Fibroblast of the conjunctiva (primary cell): ENCODE data around the gene SLC25A10.

Experiments
- DNase-seq: peaks from one replicate; pipeline ENCODE4 v3.0.0-alpha.2; 2010; ENCODE audit warnings: low read depth

SLC25A10 gene

DNA sequence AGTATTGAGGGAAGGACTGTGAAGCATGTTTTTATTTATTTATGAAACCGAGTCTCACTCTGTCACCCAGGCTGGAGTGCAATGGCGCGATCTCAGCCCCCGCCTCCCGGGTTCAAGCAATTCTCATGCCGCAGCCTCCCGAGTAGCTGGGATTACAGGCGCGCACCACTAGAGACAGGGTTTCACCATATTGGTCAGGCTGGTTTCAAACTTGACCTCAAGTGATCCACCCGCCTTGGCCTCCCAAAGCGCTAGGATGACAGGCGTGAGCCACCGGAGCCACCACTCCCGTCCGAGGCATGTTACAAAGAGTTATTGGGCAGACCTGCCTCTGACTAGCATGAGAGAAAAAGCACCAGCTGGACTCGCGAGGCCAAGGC lies 5.9 kb upstream of the SLC25A10 start:
- no peak for DNase-seq

DNA sequence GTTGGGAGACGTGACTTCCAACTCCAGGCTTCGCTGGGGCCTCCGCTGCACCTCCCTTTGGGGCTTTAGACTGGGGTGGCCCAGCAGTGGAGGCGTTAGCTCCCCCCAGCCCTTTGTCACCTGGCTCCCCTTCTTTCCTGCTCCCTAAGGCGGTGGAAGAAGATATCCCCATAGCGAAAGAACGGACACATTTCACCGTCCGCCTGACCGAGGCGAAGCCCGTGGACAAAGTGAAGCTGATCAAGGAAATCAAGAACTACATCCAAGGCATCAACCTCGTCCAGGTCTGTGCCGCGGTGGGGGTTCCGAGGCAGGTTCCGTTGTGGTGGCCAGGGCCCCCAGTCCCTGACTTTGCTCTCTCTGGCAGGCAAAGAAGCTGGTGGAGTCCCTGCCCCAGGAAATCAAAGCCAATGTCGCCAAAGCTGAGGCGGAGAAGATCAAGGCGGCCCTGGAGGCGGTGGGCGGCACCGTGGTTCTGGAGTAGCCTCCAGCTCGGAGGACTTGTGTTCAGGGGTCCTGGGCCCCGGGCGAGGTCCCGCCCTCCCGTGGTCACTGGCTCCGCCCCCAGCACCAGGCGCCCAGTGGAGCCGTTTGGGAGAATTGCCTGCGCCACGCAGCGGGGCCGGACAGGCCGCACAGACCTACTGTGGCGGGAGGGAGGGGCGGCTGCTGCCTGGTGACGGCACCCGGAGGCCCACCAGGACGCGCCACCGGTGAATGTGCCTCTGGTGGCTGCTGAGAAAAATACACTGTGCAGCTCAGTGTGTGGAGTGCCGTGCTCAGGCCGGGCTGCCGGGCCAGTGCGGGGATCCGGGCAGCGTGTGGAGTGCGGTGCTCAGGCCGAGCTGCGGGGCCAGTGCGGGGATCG lies 5.1 kb upstream of the SLC25A10 start:
- DNase-seq = no peak

DNA sequence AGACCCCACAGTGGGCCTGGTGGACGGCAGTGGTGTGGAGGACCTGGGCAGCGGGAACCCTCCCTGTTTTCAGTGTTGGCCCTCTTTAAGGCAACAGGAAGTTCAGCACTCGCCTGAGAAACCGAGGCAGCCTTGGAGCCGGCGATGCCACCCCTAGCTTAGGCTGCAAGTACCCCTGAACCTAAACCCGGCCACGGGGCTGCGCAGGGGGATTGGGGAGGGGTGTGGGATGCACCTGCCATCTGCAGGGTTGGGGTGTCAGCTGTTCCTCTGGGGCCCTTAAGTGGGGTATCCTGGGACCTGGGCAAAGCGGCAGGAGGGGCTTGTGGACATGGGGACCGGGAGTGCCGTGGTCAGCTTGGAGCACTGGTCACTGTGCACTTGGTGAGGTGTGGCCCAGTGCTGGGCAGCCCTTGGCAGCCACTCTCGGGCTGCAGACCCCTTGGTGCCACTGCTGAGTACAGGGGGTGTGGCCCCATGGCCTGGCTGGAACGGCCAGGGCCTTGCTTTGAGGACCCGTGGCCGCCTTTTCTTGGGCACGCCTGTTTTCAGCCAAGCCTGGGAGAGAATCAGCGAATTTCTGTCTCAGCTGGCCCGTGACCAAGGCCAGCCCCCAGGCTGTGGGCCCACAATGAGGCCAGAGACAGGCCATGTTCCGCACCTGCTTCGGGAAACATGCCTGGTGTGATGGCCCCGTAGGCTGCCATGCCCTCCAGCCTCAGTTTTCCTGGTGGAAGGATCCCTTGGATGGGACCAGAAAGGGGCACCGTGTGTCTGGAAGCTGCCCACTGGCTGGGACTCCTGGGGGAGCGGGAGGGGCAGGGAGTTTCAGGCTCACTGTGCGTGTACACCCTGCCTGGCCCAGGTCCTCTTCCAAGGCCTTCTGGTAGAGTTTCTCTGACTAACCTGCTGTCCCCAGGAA lies 4.1 kb upstream of the SLC25A10 start:
- DNase-seq = no peak

DNA sequence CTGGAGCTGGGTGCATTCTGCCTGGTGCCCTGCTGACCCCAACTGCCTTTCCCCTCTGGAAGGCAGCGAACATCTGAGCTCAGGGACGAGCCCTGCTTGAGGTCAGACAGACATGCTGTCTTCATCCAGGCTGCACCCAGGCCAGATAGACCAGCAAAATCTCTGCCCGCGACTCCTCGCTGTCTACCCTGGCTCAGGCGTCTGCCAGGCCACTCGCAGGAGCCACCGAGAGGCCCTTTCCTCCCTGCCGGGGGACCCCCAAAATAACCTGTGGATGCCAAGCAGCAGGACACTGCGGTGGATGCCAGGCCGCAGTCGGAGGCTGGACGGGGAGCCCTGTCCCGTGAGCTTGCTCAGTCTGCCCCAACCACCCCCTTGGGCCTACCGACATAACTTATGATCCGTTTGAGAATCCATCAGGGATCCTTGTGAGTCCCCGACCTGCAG lies 3.3 kb upstream of the SLC25A10 start:
- no peak for DNase-seq

DNA sequence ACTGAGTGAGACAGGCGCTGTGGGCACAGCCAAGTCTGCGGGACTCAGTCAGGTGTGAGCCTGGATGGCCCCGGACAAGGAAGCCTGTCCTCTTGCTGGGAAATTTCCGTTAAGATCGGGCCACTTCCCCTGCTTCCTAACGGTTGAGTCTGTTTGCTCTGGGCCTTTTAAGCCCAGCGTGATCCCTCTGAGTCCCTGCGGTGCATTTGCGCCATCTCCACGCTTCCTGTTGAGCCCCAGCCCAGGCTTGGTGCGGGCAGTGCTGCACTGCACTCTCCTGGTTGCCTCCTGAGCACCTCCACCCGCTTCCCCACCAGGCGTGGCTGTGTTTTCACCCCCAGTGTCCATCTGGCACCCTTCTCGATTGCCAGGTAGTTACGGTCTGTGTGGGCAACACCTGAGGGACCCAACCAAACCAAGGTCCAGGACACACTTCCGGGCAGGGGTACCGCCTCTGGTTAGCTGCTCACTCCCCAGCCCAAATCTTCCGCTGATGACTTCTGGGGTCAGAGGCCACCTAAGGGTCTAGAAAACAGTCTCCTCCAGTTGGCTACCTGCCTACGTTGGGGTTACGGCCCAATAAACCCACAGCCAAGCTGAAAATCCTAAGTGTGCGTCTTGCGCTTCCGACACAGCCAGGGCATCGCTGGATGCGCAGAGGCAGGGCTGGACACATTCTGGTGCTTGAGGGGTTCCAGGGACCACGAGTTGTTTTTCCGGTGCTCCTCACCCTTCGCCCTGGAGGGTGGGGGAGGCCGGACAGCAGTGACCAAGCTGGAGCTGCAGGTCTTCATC lies 1.4 kb upstream of the SLC25A10 start:
- no peak for DNase-seq

DNA sequence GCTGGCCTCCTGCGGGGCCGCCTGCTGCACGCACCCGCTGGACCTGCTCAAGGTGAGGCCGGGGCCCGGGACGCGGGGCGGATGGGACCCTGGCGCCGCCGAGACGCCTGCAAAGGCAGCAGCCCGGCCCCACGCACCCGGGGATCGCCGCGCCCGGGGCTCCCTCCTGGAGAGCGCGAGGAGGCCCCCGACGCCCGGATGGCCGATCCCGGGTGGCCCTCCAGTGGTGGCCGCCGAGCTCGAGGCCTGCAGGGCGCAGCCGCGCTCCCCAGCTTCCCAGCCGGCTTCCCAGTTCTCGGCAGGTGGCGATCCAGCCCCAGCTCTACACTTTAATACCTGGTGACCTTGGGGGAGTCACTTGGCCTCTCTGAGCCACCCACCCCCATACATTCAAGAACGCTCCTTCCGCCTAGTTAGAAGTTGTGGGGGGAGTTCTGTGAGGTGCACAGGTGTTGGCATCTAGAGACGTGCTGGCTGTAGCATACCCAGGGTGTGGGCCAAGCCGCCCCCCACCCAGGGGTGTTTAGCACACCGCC lies 452 bp downstream of the SLC25A10 start:
- DNase-seq = no peak

DNA sequence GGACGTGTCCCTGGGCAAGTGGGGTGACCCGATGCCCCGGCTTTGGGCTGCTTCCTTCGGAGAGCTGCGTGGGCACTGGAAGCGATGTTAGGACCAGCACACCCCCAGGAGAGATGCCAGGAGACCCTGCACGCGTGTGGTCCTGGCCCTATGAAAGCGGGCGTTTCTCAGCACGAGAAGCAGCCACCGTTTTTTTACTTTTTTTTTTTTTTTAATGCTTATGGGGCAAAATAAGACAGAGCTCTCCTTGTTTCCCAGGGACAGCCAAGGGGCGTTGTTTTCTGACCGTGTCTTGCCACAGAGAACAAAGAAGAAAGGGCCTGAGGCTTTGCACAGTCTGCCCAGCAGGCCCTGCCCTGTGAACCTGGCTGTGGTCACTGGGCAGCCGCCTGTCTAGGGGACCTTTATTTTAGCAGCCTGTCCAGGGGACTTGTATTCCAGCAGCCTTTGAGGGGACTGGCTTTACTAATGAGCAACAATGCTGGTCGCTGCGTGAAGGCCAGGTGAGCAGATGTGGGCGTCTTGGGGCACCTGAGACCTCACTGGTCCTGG lies 996 bp downstream of the SLC25A10 start:
- no peak for DNase-seq

DNA sequence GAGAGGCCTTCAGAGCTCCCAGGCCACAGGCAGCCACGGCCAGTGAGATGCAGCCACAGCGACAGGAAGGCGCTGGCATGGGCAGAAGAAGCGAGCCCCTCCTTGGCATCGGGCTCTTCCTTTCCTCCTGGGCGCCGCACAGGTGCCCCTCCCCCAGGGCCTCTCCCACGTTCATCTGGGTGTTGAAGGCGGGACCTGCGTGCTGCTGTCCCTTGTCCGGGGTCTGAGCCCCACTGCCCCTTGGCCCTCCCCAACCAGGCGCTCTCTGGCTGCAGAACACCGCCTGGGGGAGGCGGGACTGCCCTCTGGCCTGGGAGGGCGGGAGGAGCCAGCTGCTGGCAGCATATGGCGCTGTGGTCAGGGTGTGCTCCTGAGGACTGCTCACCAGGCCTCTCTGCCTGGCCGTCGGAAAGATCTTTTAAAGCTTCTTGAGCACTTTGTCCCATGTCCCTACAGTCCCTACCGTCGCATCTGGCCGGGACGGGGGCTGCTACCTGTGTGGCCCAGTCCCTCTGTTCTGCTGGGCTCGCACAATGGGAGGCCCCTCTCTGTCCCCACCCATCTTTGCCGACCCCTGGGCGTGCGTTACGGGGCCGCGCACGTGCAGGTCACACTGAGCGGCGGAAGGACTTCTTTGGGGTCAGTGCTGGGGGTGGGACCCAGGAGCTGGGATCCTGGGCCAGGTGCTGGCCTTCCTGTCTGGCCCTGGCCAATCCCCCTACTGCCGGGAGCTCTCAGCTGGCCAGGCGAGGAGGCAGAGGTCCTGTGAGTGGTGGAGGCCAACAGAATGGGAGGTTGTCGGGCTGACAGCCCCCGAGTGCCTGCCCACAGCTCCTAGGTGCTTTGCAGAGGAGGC lies 1.7 kb downstream of the SLC25A10 start:
- DNase-seq = no peak

DNA sequence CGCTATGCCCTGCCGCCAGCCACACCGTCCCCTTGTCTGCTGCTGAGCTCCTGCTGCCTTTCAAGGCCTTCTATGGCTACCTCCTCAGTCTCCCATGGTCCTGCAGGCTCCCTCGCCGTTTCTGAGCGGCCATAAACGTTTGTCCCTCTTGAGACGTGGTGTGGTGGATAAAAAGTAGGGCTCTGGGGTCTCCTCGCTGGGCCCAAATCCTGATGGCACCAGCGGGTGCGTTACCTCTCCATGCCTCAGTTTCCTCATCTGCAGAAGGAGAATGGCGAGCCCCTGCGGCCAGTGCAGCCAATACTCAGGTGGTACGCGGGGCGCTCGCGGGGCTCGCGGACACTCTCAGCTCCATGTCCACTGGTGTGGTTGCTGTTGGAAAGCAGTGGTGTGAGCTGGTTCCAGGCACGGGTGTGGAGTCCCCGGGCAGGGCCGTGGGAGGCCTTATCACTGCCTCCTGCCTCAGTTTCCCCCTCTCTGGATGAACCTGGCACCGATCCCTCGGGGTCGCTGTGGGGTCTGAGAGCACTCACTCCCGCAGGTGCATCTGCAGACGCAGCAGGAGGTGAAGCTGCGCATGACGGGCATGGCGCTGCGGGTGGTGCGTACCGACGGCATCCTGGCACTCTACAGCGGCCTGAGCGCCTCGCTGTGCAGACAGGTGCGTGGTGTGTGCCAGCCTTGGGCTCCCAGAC lies 2.5 kb downstream of the SLC25A10 start:
- no peak for DNase-seq

DNA sequence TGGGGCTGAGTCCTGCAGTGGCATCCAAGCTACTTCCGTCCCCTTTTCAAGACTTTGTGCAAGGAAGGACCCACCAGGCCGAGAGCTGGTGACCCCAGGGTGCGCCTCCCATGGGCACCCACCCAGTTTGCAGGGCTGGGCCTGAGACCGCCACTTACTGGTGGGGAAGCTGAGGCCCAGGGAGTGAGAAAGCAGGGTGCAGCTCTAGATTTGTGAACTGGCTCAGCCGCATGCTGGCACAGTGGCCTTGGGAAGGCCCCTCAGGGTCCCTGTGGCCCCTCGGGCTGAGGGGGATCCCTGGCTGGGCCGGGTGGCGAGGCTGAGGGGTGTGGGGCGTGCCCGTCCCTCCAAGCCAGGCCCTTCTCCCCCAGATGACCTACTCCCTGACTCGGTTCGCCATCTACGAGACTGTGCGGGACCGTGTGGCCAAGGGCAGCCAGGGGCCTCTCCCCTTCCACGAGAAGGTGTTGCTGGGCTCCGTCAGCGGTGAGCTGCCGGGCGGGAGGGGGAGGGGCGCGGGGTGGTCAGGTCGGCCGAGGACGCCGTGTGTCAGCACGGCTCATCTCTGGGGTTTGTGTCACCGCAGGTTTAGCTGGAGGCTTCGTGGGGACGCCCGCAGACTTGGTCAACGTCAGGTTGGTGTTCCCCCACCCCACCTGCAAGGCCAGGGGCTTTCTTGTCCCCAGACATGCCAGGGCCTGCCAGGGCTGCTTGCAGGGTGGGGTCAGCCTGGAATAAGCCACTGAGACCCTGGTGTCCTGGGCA lies 3.2 kb downstream of the SLC25A10 start:
- no peak for DNase-seq

DNA sequence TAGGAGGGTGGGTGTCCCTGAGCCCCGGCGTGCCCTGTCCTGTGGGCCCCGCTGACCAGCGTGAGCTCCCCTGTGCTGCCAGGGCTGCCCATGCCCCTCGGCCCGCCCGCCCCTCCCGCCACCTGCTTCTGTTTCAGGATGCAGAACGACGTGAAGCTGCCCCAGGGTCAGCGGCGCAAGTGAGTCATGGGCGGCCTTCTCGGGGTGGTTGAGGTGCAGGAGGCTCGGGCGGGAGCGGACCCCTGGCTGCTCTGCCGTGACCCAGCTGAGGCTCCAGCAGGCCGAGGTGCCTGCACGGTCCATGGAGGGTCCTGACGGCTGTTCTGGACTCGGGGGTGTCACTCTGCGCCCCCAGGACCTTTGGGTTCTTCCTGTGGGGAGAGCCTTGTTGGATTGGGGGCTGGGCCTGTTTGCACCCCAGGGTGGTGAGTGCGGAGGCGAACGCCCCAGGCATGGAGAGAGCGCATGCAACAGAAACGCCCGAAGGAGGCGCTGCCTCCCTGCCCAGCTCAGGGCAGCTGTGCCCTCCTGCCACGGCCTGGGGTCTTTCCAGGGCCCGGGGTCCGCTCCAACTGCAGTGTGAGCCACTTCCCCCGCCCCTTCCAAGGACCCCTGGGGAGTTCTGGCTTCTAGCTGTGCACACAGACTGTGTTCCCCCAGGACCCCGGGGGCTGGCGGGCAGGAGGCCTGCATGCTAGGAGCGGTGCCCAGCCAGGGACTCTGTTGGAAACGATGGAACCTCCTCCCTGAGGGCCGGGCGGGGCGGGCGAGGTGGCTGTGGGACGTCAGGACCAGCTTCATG lies 4.0 kb downstream of the SLC25A10 start:
- no peak for DNase-seq

DNA sequence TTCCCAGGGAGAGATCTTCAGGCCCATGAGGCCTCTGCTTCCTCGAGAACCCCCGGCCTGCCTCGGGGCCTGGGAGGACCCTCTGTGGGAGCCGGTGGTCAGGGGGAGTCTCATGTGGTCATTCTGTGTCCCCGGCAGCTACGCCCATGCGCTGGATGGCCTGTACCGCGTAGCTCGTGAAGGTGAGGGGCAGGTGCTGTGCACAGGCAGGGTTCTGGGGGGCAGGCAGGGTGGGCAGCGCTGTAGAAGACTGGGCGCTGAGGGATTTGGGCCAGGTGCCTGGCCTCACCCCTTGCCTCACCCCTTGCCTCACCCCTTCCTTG lies 4.6 kb downstream of the SLC25A10 start:
- no peak for DNase-seq

DNA sequence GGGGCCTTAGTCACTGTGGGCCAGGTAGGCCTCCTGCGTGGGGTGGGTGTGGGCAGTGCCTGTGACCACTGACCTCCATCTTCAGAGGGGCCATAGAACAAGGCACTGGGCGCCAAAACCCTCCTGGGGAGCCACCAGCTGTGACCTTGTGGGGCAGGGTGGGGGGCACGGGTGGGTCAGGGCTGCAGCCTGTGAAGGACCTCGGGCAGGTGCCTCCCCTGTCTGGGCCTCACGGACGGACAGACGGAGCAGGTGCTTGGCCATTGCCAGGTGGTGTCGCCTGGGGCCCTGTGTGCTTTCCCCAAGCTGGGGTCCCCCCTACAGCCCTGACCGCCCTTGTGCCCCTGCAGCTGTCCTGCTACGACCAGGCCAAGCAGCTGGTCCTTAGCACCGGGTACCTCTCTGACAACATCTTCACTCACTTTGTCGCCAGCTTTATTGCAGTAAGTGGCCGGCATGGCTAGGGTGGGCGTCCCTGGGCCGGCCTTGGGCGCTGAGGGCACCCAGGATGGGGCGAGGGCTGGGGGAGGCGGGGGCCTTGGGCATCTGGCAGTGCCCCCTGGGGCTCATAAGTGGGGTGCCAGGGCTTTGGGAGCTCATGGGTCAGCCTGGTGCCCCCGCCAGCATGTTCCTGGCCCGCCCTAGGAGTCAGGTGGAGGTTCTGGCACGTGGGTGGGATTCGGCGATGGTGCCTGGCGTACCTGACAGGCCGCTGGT lies 5.1 kb downstream of the SLC25A10 start:
- DNase-seq = no peak

DNA sequence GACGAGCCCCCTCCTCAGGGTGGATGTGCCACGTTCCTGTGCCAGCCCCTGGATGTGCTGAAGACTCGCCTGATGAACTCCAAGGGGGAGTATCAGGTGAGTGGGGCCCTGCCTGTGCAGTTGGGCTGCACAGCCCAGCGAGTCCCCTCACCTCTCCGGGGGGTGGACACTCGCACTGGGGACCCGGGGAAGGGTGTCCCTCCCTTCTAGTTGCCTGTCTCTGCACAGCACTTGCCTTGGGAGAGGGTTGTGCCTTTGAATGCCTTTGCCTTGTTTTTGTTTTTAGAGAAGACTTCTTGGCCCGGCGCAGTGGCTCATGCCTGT lies 5.6 kb downstream of the SLC25A10 start:
- no peak for DNase-seq

DNA sequence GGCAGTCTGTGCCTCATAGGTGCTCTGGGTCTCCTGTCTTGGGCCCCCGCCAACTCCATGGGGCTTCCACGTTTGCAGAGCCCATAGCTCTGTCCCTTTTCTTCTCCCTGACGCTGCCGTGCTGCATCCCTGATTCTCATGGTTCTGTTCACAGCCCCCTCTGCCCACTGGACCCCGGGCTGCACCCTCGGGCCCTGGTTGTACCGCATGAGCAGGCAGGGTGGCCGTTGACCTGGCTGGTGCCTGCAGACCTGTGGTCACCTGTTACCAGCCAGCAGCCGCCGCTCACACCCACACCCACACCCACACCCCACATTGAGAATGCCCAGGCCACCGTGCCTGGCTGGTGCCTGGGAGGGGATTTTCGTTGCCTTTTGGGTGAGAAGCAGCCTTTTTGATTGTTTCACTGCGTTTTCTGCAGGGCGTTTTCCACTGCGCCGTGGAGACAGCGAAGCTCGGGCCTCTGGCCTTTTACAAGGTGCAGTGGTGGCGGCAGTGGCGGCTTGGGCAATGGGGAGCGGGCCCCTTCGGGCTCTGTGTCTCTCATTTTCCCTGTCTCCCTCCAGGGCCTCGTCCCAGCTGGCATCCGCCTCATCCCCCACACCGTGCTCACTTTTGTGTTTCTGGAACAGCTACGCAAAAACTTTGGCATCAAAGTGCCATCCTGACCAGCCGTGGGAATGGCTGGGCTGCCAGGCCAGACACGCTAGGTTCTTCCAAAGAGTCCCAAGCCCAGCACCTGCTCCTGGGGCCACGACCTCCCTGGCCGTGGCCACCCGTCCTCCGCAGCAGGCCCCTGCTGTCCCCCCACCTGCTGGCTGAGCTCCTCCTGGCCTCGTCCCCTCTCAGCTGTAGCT lies 7.6 kb downstream of the SLC25A10 start:
- no peak for DNase-seq

DNA sequence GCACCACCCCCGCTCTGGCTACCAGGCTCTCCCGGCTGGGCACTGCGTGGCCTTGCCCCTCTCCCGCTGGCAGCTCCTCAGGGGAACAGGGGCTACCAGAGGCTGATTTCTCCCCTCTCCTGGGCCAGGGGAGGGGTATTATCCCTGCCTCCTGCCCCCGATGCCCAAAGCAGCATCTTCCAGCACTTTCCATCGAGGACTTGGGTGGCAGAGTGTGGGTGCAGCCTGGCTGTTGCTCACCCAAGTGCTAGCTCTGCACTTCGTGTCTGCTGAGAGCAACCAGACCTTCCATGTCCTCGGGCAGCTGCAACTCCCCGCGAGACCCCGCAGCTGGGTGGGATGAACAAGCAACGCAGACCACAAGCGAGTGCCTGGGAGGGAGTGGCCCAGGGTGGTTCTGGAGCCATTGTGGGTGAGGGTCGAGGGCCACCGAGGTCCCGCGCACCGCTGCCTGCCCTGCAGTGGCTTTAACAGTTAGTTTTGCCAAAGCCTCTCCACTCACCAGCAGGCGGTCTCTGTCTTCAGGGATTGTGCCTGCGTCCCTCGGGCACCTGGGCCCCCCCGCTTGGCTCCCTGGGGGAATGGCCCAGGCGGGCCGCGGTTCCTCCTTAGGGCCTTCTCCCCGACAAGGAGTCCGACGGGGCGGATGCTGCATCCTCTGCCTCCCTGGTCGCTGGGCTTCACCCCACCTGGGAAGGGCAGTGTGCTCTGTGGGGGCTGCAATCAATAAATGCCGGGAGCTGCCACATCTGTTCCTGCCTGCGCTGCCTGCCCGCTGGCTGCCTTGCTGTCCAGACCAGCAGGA lies 8.4 kb downstream of the SLC25A10 start:
- no peak for DNase-seq
